GM18517 (cell line): ENCODE results near the gene HOXA10.

Source experiments
- ATAC-seq: cut with Tn5 transposase; IDR thresholded peaks from one replicate; pipeline ENCODE4 v1.9.1; 2021; ENCODE audit warnings: mild to moderate bottlenecking, moderate library complexity; ENCODE audit not compliant: unreplicated experiment

The HOXA10 gene

DNA sequence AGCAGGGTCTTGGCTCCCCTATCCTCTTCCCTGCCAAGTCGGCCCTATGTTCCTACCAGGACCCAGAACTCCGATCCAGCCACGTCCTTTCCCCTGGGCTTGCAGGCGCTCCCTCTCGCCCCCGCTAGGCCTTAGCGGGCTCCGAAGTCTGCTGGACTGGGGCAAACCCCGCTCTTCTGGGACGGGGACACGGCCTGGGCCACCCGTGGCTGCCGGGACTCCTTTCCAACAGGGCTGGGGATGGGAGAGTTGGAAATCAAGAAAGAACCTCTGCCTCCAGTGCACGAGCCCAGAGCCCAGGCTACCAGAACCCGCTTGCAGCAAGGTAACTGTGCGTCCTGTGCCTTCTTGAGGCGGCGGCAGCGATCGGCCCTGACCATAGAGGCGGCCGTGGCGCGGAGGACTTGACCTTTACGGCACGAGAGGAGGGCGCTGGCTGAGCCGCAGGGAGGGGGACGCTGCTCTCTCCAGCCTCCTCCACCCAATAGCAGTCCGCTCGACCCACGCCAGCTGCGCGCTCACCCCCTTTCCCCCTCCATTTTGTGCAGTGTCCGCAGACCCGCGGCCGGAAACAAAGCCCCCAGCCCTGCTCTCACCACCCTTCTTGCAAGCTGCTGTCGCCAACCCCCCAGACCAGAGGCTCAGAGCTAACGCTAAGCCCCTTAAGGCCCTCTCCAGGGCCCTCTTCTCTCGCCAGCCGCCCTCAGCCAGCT is 17.9 kb upstream of the HOXA10 start:
- no peak for ATAC-seq

DNA sequence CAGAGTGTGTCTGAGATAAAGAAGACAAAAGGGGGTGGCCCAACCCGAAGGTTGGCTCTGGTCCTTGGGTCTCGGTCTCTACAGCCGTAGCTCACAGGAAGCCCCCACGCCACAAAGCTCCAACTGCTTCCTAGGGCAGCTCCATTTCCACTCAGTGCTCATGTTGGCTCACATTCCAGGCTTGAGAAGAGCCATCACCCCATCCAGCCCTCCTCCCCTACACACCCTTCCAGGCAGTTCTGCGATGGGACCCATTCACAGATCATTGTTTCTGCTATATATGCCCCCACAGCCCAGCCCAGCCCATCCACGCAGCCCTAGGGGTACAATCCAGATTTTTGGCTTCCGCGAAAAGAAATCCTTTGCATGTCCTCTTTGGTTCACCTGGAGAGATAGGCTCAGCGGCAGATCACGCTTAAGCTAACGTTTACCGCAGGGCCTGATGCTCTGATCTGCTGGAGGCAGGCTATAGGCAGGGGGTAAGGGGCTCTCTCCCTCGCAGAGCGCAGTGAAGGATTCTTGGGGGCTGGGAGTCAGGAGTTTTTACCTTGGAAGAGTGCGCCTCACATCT is 17.1 kb upstream of the HOXA10 start:
- ATAC-seq = no peak

DNA sequence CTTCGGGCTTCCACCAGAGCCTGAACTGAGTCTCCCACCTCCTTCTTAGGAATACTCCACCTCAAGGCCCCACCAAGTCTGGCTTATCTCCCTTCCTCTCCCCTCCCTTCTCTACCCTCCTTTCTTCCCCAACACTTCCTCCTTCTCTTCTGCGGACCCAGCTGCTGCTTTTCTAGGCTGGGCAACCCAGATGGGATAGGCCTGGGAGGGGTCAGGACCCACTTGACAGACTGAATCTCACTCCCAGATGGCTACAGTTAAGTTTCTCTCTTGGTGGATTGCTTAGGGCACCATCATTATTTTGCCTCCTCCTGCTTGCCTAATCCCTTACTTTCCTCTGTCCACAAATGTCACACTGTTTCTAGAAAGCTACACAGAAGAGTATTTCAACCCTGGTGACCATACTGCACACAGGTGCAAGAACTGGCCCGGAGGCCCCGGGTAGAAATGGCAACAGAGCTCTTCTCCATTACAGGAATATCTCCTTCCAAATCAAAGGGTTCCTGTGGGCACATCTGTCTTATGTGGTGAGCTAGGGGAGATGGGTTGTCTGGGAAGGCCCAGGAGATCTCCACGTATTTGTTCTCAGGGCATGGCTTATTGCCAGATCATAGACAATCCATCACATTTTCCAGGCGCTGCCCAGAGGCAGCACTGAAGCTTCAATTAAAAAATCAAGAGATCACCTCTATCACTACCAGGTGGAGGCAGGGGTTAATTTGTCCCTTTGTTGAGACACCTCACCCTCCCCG is 16.1 kb upstream of the HOXA10 start:
- no peak for ATAC-seq

- ATAC-seq = no peak
Measured at GRCh38 chr7:27189295-27189996, 15.3 kb upstream of the HOXA10 start.

GRCh38 chr7:27188386-27189294 is 14.5 kb upstream of the HOXA10 start:
- ATAC-seq = no peak

DNA sequence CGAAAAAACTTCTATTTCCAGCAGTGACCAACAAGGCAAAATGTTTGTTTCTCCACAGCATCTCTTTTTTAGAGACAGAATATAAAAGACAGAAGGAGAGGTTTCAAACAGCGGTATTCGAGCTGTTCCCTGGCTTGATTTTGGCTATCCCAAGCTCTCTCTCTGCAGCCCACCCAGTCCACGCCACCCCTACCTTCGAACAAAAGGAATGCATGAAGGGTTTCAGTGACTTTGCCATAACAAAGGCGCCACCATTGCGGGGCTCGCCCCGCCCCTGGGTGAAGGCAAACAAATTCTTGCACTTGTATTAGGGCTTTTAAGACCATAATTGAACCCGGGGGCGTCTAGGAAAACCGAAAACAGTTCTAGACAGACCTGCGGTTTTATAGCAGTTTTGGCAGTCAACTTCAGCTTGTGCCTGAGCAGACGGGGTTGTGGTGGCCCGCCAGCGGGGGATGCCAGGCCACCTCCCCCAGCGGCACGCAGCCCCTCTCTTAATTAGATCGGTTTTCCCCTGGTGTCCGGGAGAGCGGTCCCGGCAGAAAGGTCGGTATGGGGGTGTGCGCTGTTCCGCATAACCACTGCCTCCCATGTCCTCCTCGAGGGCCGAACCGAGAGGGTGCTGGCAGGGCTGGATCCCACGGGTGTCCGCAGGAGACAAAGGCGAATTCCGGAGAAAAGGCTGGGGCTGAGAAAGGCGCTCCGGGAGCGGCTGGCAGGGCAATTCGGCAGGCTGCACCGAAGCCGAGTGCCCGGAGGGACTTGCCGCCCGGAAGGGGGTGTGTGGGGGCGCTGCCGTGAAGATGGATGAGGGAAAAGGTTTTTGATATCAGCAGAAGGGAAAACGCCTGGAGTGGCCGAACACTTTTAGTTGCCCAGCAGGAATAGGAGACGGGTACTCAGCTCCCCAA is 13.6 kb upstream of the HOXA10 start:
- ATAC-seq = no peak

DNA sequence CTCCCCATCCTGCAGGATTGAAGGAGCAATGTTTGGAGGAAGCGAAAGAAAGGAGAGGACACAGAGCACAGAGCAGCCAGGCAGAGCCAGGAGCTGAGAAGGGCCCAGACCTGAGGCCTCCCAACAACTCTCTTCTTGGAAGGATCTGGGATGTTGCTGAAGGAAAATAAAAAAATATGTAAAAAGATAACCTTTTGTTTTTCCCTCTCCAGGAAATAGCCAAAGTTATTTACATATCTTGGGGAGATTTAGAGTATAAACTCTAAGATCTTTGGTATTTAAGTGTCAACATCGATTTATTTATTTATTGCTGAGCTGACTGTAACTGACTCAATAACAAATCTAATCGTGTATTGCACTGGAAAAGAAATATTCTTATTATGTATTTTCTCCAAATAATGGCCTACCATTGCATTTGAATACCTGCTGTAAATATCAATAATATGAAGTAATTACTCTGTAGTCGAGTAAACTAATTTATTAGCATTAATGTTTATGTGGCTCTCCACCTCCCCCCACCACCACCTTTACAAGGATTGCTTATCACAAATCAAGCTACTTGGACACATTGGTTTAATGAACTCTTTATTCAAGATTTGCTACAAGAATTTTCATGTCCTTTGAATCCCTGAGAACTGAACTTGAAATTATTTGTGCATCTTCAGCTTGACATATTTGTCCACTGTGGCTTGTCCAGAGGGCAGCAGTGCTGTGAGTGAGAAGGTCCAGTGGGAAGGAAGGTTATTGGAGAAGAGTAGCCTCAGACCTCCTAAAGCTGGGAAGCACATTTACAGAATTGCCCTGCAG is 12.8 kb upstream of the HOXA10 start:
- no peak for ATAC-seq

DNA sequence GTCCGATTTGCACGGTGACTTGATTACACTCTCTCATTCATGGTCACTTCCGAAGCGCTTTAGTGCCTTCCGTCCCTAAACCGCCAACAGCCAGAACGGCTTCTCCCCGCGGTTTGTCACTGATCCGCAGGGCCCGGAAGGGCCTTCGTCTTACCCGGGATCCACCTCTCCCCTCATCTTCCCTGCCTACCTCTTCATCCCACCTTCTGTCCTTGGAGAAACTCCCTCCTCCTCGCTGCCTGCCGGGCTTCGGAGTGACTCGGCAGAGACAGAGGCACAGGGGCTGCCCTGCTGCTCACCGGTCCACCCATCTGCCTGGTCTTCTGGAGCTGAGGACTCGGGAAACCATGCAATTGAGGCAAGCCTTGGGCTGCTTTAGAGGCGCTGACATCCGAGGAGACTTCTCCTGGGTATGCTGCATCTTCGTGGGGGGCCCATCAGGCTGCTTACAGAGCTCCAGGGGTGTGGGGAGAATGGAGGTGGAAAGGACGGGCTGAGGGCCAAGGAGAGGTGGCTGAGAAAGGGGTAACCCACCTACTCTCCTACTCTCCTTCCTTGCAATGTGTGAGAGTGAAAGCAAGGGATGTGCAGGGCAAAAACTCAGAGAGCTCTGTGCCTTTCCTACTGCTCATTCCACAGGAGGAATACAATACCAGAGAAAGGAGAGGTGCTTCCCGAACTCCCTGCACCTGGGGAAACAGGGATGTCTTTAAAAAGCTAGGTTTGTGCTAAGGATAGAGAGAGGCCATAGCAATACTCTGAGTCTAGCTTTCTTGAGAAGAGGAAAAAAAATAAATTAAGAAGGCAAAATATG is 11.9 kb upstream of the HOXA10 start:
- no peak for ATAC-seq

- no peak for ATAC-seq
Measured at GRCh38 chr7:27185013-27185853, 11.1 kb upstream of the HOXA10 start, which contains the start of gene HOXA11. Gene HOXA11, minus strand, starts transcription at chr7:27185232. Its CDS starts 88 bp downstream, at chr7:27185144.

DNA sequence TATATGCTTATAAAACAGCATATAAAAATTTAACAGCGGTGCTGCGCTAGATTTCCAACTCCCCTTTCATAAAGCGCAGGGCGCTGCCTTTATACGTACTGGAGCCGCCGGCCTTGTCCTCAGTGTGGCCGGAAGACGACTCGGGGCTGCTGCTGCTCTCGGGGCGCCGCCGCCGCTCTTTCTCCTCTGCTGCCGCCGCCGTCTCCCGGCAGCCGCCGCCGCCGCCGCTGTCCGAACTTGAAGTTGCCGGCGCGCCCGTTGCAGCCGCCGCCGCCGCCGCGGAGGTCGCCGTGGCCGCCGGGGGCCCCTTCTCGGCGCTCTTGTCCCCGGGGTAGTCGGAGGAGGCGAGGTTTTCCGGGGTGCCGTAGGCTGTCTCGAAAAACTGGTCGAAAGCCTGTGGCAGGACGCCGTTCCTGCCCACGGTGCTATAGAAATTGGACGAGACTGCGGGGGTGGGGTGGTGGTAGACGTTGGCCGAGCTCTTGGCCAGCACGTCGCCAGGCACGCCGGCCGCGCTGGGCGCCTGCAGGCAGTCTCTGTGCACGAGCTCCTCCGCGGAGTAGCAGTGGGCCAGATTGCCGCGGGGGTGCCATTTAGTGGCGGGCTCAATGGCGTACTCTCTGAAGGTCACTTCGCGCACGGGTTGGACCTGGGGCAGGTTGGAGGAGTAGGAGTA is 10.4 kb upstream of the HOXA10 start:
- no peak for ATAC-seq

GRCh38 chr7:27183682-27184336 is 9.7 kb upstream of the HOXA10 start:
- ATAC-seq = no peak

GRCh38 chr7:27182861-27183681 is 9.0 kb upstream of the HOXA10 start:
- ATAC-seq = no peak

- no peak for ATAC-seq
Measured at GRCh38 chr7:27182285-27182841, 8.2 kb upstream of the HOXA10 start.

GRCh38 chr7:27181795-27182275 is 7.7 kb upstream of the HOXA10 start:
- ATAC-seq = no peak
